ENCODE results near the gene NUDCD3.

DNA sequence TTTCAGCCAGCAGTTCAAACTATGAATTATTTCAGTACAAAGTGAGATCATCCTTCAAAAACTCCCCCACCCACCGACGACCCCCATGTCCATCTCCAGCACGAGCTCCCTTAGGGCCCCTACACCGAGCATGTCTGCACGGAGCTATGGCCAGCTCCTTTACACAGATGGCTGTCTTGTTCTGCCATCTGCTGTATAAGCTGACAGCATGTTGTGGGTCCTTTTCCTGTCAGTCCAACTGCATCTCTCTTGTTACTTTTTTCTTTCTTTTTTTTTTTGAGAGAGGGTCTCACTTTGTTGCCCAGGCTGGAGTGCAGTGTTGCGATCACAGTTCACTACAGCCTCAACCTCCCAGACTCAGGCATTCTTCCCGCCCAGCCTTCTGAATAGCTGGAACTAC is 29.1 kb upstream of the NUDCD3 start:
- TF ChIP-seq, protein P1, sequence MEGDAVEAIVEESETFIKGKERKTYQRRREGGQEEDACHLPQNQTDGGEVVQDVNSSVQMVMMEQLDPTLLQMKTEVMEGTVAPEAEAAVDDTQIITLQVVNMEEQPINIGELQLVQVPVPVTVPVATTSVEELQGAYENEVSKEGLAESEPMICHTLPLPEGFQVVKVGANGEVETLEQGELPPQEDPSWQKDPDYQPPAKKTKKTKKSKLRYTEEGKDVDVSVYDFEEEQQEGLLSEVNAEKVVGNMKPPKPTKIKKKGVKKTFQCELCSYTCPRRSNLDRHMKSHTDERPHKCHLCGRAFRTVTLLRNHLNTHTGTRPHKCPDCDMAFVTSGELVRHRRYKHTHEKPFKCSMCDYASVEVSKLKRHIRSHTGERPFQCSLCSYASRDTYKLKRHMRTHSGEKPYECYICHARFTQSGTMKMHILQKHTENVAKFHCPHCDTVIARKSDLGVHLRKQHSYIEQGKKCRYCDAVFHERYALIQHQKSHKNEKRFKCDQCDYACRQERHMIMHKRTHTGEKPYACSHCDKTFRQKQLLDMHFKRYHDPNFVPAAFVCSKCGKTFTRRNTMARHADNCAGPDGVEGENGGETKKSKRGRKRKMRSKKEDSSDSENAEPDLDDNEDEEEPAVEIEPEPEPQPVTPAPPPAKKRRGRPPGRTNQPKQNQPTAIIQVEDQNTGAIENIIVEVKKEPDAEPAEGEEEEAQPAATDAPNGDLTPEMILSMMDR (IDR thresholded peaks at IDR 0.05), result no peak
- TF ChIP-seq EZH2phosphoT487 (IDR thresholded peaks at IDR 0.05), result no peak
- TF ChIP-seq EZH2 (IDR thresholded peaks at IDR 0.05), result no peak
